ENCODE results near the gene UGT1A5.

DNA sequence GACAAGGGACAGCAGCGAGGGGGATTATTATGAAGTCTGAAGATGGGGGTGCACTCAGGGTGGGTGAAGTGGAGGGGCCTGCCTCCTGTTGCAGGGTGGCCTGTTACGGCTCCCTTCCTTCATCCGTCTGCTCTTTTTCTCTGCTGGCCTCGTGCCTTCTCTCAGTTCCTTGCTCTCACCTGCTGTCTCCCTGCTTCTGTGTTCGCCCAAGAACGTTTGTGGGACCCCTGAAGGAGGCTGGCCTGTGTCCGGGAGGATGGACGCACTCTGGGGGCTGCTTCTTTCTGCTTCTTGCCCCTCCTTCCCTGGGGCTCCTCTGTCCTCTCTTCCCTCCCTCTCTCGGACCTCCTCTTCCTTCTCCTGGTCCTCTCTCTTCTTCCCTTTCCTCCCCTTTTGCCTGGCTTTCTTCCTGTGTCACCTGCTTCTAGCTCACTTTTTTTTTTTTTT, 79.2 kb downstream of the UGT1A5 start:
- TF ChIP-seq, protein P1, sequence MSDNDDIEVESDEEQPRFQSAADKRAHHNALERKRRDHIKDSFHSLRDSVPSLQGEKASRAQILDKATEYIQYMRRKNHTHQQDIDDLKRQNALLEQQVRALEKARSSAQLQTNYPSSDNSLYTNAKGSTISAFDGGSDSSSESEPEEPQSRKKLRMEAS (IDR thresholded peaks at IDR 0.05): no peak
- TF ChIP-seq ZNF816 (CRISPR knock-in tag; IDR thresholded peaks at IDR 0.05; ENCODE audit: borderline replicate concordance) (no peak), RBFOX2 (IDR thresholded peaks at IDR 0.05; ENCODE audit: low read depth, low read length) (no peak)
- TF ChIP-seq, protein P2, sequence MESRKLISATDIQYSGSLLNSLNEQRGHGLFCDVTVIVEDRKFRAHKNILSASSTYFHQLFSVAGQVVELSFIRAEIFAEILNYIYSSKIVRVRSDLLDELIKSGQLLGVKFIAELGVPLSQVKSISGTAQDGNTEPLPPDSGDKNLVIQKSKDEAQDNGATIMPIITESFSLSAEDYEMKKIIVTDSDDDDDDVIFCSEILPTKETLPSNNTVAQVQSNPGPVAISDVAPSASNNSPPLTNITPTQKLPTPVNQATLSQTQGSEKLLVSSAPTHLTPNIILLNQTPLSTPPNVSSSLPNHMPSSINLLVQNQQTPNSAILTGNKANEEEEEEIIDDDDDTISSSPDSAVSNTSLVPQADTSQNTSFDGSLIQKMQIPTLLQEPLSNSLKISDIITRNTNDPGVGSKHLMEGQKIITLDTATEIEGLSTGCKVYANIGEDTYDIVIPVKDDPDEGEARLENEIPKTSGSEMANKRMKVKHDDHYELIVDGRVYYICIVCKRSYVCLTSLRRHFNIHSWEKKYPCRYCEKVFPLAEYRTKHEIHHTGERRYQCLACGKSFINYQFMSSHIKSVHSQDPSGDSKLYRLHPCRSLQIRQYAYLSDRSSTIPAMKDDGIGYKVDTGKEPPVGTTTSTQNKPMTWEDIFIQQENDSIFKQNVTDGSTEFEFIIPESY (CRISPR knock-in tag; IDR thresholded peaks at IDR 0.05): no peak

Data from HepG2 (cell line).